GM12878 (cell line): ENCODE measurements around the gene TIGD1. TPM values are rescaled to one million over a fixed set of nuclear protein-coding genes. Genes with fewer than 3 reads are reported as not detected.

Source experiments
- ATAC-seq: fragments of 200-7000 bp; cut with Tn5 transposase; 3 replicates; pipeline ENCODE4 v1.9.1; 2020; ENCODE audit warnings: mild to moderate bottlenecking, moderate library complexity
- BruUV-seq: library from RNA; stranded (reverse); fragments of 400-500 nt; replicated peaks from 2 replicates; lab custom pipeline; 2021; lab: Mats Ljungman, UMichigan
- CTCF ChIA-PET: fragments of 300-600 bp; sonication (Branson Sonifier 250); formaldehyde crosslinking; extraction: SDS; loops from one replicate; lab custom pipeline; 2021; ENCODE audit warnings: inconsistent platforms; lab: Yijun Ruan, JAX
- POLR2A ChIA-PET: fragments of 350-600 bp; formaldehyde crosslinking; extraction: SDS; loops from one replicate; lab custom pipeline; 2021; ENCODE audit warnings: inconsistent platforms; lab: Charles Lee
- RAD21 ChIA-PET: fragments of 300-600 bp; sonication (Branson Sonifier 250); formaldehyde crosslinking; loops from one replicate; lab custom pipeline; 2023; ENCODE audit warnings: antibody characterized with exemption; ENCODE audit not compliant: unreplicated experiment; lab: Charles Lee
- SMC1A ChIA-PET: fragments of 300-600 bp; sonication (Branson Sonifier 250); formaldehyde crosslinking; loops from one replicate; lab custom pipeline; 2023; ENCODE audit not compliant: unreplicated experiment, uncharacterized antibody; lab: Charles Lee
- DNase-seq: peaks from one replicate; pipeline ENCODE4 v3.0.0-alpha.2; 2011; ENCODE audit warnings: low read depth, low spot score
- FAIRE-seq: peaks from 3 replicates; lab custom pipeline; 2011; peaks lifted over from hg19 to GRCh38; lab: Jason Lieb, UNC
- H2AFZ ChIP-seq: 2 replicates; pipeline ENCODE4 v1.6.0; 2011; ENCODE audit warnings: low read depth, low read length, control low read depth; ENCODE audit not compliant: control insufficient read depth
- H3K27ac ChIP-seq: 2 replicates; pipeline ENCODE4 v1.5.1; 2011; ENCODE audit warnings: control low read depth; ENCODE audit not compliant: control insufficient read depth, insufficient read depth
- H3K27me3 ChIP-seq, 2 experiments: replicated peaks in 1 of 2; 2 replicates each; pipeline versions ENCODE4 v1.6.0 to v1.6.1; 2011; ENCODE audit warnings: low read length in 1 of 2; ENCODE audit not compliant: control insufficient read depth in 2 of 2, insufficient read depth in 2 of 2
- H3K36me3 ChIP-seq, 2 experiments: 2 replicates each; pipeline ENCODE4 v1.5.1; 2011; ENCODE audit warnings: low read length in 1 of 2; ENCODE audit not compliant: control insufficient read depth in 2 of 2, insufficient read depth in 2 of 2
- H3K4me1 ChIP-seq: 2 replicates; pipeline ENCODE4 v1.6.1; 2011; ENCODE audit warnings: mild to moderate bottlenecking, low read length, moderate library complexity, mixed read lengths; ENCODE audit not compliant: control insufficient read depth, insufficient read depth
- H3K4me2 ChIP-seq: 2 replicates; pipeline ENCODE4 v1.6.0; 2011; ENCODE audit warnings: control low read depth; ENCODE audit not compliant: control insufficient read depth, insufficient read depth
- H3K4me3 ChIP-seq: fragments of 200-600 bp; sonication (generic); 2 replicates; pipeline ENCODE4 v1.5.1; 2016
- H3K79me2 ChIP-seq: 2 replicates; pipeline ENCODE4 v1.6.0; 2011; ENCODE audit warnings: low read length; ENCODE audit not compliant: control insufficient read depth, insufficient read depth
- H3K9ac ChIP-seq: 2 replicates; pipeline ENCODE4 v1.8.0; 2011; ENCODE audit warnings: low read length, control low read depth, mixed read lengths; ENCODE audit not compliant: control insufficient read depth, insufficient read depth
- H3K9me3 ChIP-seq: replicated peaks from 3 replicates; pipeline ENCODE4 v1.5.1; 2011; ENCODE audit warnings: mild to moderate bottlenecking, low read length; ENCODE audit not compliant: control insufficient read depth, insufficient read depth
- H4K20me1 ChIP-seq: 2 replicates; pipeline ENCODE4 v1.6.0; 2011; ENCODE audit not compliant: control insufficient read depth, insufficient read depth
- CHD4 ChIP-seq: fragments of 200-600 bp; sonication (generic); IDR thresholded peaks from 2 replicates; pipeline ENCODE4 v1.6.1; 2016; ENCODE audit warnings: mild to moderate bottlenecking
- EGR1 ChIP-seq, 2 experiments: IDR thresholded peaks; 1 replicate in 1 of 2; 2 replicates in 1 of 2; pipeline ENCODE4 v1.6.1; 2011 to 2012; ENCODE audit warnings: low read depth in 2 of 2, low read length in 2 of 2, borderline replicate concordance in 1 of 2, mild to moderate bottlenecking in 1 of 2, moderate library complexity in 1 of 2
- IKZF2 ChIP-seq, 2 experiments: fragments of 450-650 bp; IDR thresholded peaks; 2 replicates each; pipeline ENCODE4 v1.6.1; 2017; ENCODE audit warnings: mild to moderate bottlenecking in 2 of 2, moderate library complexity in 2 of 2
- KAT2A ChIP-seq: conservative IDR thresholded peaks from 2 replicates; pipeline ENCODE4 v1.6.1; 2011; ENCODE audit warnings: low read depth, low read length; ENCODE audit not compliant: control insufficient read depth
- SREBF1 ChIP-seq: IDR thresholded peaks from 2 replicates; pipeline ENCODE4 v1.6.1; 2012; ENCODE audit warnings: mild to moderate bottlenecking, low read length
- WRNIP1 ChIP-seq: IDR thresholded peaks from 2 replicates; pipeline ENCODE4 v1.6.1; 2011; ENCODE audit warnings: low read depth, low read length, improper control_type of control experiment, borderline replicate concordance
- WGBS: methylation state at CpG from one replicate; pipeline ENCODE4 v1.1.6; 2016; ENCODE audit warnings: low lambda C conversion rate; ENCODE audit not compliant: insufficient replicate concordance, insufficient coverage; ENCODE audit errors: missing lambda C conversion rate; 5-methylcytosine and 5-hydroxymethylcytosine counted together
- in situ Hi-C: fragments of 300-500 bp; cut with MboI; formaldehyde crosslinking; loops from 9 replicates; pipeline ENCODE4 v1.14.3; 2018; ENCODE audit warnings: mixed read lengths
- intact Hi-C: fragments of 100-400 bp; cut with micrococcal nuclease; formaldehyde crosslinking; loops from one replicate; pipeline ENCODE4 v1.14.2; 2022; ENCODE audit not compliant: unreplicated experiment
- polyA plus RNA-seq, 11 experiments: library from polyadenylated mRNA; depleted of rRNA in 4 of 11; unstranded in 6 of 11; stranded (reverse) in 5 of 11; fragments of >200 nt; fragmentation: Nextera tagmentation in 4 of 11; fragmentation: Illumina TruSeq in 1 of 11; extraction: Ambion mirVana in 4 of 11; extraction: Trizol in 1 of 11; gene quantifications; 1 replicate in 1 of 11; 2 replicates in 10 of 11; pipeline versions ENCODE4 v1.2.1 to v1.2.3, GENCODE V29; 2011 to 2016; ENCODE audit warnings: inconsistent platforms in 2 of 11, missing spikeins in 2 of 11, low read depth in 1 of 11
- total RNA-seq, 4 experiments: library from RNA; depleted of rRNA in 3 of 4; stranded (reverse); fragments of >200 nt in 3 of 4; fragmentation: Illumina TruSeq in 1 of 4; extraction: Trizol in 1 of 4; gene quantifications; 2 replicates each; pipeline versions ENCODE4 v1.2.1 to v1.2.3, GENCODE V29; 2013 to 2021
- TF ChIP-seq, protein P1 (sequence below): fragments of 450-650 bp; IDR thresholded peaks from 2 replicates; pipeline ENCODE4 v1.6.1; 2016; ENCODE audit warnings: mild to moderate bottlenecking, moderate library complexity, borderline replicate concordance
- TF ChIP-seq, protein P2 (sequence below): IDR thresholded peaks from 2 replicates; pipeline ENCODE4 v1.6.1; 2012; ENCODE audit warnings: low read depth, low read length, improper control_type of control experiment
- TF ChIP-seq, protein P3 (sequence below): fragments of 450-650 bp; IDR thresholded peaks from 2 replicates; pipeline ENCODE4 v1.6.1; 2018; ENCODE audit warnings: mild to moderate bottlenecking, low read depth, moderate library complexity; ENCODE audit not compliant: partially characterized antibody

TIGD1 gene
- total and polyA plus RNA-seq, 10 of the 15 experiments (the other 5 are each of a cell fraction or from before 2014, with no cell fraction given) = 1.4 to 8.4 (median 5.6) TPM

DNA sequence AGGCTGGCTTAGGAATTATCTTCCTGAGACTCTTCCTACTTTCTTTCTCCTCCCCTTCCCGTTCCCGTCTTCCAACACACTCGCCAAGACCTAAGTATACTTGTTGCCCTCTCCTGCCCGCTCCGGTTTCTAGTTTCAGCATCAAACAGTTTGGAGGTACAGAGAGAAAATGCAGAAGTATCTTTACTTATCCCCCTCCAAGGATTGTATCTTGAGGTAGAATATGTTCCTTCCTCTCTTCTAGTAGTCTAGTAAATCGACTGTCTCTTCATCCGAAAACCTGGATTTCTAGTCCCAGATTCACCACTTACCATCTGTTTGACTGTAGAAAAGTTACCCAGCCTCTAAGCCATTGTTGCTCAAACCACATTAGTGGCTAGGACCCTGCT lies 887 bp upstream of the TIGD1 start:
- H3K9ac ChIP-seq = peak overlapping the region; percentile 99
- no peaks in the 10 kb centered on the region; the same call in 1 of the 2 replicates for H3K4me1 ChIP-seq
- H3K27ac ChIP-seq = peak overlapping the region; percentile 97
- intact Hi-C loops (no loop called here), in situ Hi-C loops (no loop called here)
- ChIA-PET CTCF (no interaction called here), POLR2A (no interaction called here), RAD21 (no interaction called here), SMC1A (no interaction called here)
- TF ChIP-seq SREBF1 = no peak
- TF ChIP-seq, protein P1, sequence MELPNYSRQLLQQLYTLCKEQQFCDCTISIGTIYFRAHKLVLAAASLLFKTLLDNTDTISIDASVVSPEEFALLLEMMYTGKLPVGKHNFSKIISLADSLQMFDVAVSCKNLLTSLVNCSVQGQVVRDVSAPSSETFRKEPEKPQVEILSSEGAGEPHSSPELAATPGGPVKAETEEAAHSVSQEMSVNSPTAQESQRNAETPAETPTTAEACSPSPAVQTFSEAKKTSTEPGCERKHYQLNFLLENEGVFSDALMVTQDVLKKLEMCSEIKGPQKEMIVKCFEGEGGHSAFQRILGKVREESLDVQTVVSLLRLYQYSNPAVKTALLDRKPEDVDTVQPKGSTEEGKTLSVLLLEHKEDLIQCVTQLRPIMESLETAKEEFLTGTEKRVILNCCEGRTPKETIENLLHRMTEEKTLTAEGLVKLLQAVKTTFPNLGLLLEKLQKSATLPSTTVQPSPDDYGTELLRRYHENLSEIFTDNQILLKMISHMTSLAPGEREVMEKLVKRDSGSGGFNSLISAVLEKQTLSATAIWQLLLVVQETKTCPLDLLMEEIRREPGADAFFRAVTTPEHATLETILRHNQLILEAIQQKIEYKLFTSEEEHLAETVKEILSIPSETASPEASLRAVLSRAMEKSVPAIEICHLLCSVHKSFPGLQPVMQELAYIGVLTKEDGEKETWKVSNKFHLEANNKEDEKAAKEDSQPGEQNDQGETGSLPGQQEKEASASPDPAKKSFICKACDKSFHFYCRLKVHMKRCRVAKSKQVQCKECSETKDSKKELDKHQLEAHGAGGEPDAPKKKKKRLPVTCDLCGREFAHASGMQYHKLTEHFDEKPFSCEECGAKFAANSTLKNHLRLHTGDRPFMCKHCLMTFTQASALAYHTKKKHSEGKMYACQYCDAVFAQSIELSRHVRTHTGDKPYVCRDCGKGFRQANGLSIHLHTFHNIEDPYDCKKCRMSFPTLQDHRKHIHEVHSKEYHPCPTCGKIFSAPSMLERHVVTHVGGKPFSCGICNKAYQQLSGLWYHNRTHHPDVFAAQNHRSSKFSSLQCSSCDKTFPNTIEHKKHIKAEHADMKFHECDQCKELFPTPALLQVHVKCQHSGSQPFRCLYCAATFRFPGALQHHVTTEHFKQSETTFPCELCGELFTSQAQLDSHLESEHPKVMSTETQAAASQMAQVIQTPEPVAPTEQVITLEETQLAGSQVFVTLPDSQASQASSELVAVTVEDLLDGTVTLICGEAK = no peak
- no peak for TF ChIP-seq KAT2A
- TF ChIP-seq CHD4 = no peak
- 0 out of 4 replicates have a peak, but pooled peaks of 1 of the 2 experiments have one; percentile 7 for TF ChIP-seq IKZF2 (IDR thresholded peaks at IDR 0.05)
- no peak for TF ChIP-seq EGR1 (IDR thresholded peaks at IDR 0.05; ENCODE audit: borderline replicate concordance in 1 of 2, low read depth in 2 of 2, low read length in 2 of 2)
- TF ChIP-seq, protein P2, sequence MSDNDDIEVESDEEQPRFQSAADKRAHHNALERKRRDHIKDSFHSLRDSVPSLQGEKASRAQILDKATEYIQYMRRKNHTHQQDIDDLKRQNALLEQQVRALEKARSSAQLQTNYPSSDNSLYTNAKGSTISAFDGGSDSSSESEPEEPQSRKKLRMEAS = no peak
- 0 out of 2 replicates have a peak, but pooled peaks have one; percentile 10 for TF ChIP-seq WRNIP1
- TF ChIP-seq, protein P3, sequence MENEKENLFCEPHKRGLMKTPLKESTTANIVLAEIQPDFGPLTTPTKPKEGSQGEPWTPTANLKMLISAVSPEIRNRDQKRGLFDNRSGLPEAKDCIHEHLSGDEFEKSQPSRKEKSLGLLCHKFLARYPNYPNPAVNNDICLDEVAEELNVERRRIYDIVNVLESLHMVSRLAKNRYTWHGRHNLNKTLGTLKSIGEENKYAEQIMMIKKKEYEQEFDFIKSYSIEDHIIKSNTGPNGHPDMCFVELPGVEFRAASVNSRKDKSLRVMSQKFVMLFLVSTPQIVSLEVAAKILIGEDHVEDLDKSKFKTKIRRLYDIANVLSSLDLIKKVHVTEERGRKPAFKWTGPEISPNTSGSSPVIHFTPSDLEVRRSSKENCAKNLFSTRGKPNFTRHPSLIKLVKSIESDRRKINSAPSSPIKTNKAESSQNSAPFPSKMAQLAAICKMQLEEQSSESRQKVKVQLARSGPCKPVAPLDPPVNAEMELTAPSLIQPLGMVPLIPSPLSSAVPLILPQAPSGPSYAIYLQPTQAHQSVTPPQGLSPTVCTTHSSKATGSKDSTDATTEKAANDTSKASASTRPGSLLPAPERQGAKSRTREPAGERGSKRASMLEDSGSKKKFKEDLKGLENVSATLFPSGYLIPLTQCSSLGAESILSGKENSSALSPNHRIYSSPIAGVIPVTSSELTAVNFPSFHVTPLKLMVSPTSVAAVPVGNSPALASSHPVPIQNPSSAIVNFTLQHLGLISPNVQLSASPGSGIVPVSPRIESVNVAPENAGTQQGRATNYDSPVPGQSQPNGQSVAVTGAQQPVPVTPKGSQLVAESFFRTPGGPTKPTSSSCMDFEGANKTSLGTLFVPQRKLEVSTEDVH = no peak
- no peaks in the 10 kb centered on the region; the same call in 2 of the 3 replicates for H3K9me3 ChIP-seq
- peak overlapping the region; percentile 91 for H2AFZ ChIP-seq
- FAIRE-seq = no peak
- H3K79me2 ChIP-seq = peaks cover 59% of the 10 kb centered on the region
- ATAC-seq = no peak
- DNase-seq = no peak
- H3K4me3 ChIP-seq = peak overlapping the region; percentile 85
- H4K20me1 ChIP-seq = 0 out of 2 replicates have a peak, but pooled peaks cover 3% of the 10 kb centered on the region
- H3K27me3 ChIP-seq = no peaks in the 10 kb centered on the region
- WGBS = 2% methylated on average over 7 of the region's 7 CpGs
- peaks cover 0 to 2% of the 10 kb centered on the region in 2 experiments; a peak in 1 of 4 replicates for H3K36me3 ChIP-seq
- peak overlapping the region; percentile 91 for H3K4me2 ChIP-seq
- no TSS peak for BruUV-seq
